Spleen (tissue), 7 donors: ENCODE data around the gene THRA.
"Not testable (repeated sequence)": the region's sequence is repeated elsewhere in the genome, so short reads cannot be mapped to it uniquely, and the experiment has no call there.

Experiments
- CTCF ChIP-seq, 11 experiments: fragments of 200-600 bp in 7 of 11; fragments of 450-650 bp in 4 of 11; sonication (generic) in 4 of 11; IDR thresholded peaks in 8 of 11; conservative IDR thresholded peaks in 3 of 11; 1 replicate in 7 of 11; 2 replicates in 4 of 11; pipeline versions ENCODE4 v1.4.0 to v1.8.0; 2016 to 2021; ENCODE audit warnings: antibody characterized with exemption in 11 of 11, inconsistent platforms in 4 of 11, mild to moderate bottlenecking in 1 of 11
- POLR2A ChIP-seq, 3 donors: fragments of 450-650 bp; IDR thresholded peaks; one replicate each; pipeline ENCODE4 v1.5.1; 2017; ENCODE audit warnings: antibody characterized with exemption in 3 of 3, mild to moderate bottlenecking in 1 of 3
- POLR2AphosphoS5 ChIP-seq, 3 donors: sonication (generic); formaldehyde crosslinking; IDR thresholded peaks; one replicate each; pipeline ENCODE4 v1.5.1; 2017; ENCODE audit warnings: antibody characterized with exemption in 3 of 3
- donor health status: DM: no; HTN: no; CAD: no; lungs with moderate emphysema.
- donor health status: DM: no; HTN: no; CAD: no.
- donor health status: DM: no; HTN: no; CAD: no.

- not testable (repeated sequence) for TF ChIP-seq POLR2A (IDR thresholded peaks at IDR 0.05); CTCF (IDR thresholded peaks at IDR 0.05 in 8 of 11, conservative IDR thresholded peaks at IDR 0.05 in 3 of 11); POLR2AphosphoS5 (IDR thresholded peaks at IDR 0.05)
These were observed 80.4 kb downstream of the THRA start for GRCh38 chr17:40143166-40143565.
